Measurements from ENCODE around the gene MTF2. TPM values are rescaled to one million over a fixed set of nuclear protein-coding genes. Genes with fewer than 3 reads are reported as not detected.

Gene MTF2
- total and polyA plus RNA-seq, 9 of the 15 experiments (the other 6 are each of a cell fraction or from before 2014, with no cell fraction given): 29.3 to 124 (median 57.7) TPM

- TF ChIP-seq, protein P1, sequence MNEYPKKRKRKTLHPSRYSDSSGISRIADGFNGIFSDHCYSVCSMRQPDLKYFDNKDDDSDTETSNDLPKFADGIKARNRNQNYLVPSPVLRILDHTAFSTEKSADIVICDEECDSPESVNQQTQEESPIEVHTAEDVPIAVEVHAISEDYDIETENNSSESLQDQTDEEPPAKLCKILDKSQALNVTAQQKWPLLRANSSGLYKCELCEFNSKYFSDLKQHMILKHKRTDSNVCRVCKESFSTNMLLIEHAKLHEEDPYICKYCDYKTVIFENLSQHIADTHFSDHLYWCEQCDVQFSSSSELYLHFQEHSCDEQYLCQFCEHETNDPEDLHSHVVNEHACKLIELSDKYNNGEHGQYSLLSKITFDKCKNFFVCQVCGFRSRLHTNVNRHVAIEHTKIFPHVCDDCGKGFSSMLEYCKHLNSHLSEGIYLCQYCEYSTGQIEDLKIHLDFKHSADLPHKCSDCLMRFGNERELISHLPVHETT (CRISPR knock-in tag; conservative IDR thresholded peaks at IDR 0.05 in 1 of 2, IDR thresholded peaks at IDR 0.05 in 1 of 2): no peak
- peak; percentile 22; the same call in 1 of the 2 replicates for TF ChIP-seq POLR2H (tag; IDR thresholded peaks at IDR 0.05; ENCODE audit: low read depth)
- no peak for TF ChIP-seq KLF13 (tag; IDR thresholded peaks at IDR 0.05; ENCODE audit: borderline replicate concordance, low read depth)
- no peak for TF ChIP-seq CCAR2 (IDR thresholded peaks at IDR 0.05; ENCODE audit: low read depth, low read length)
- TF ChIP-seq, protein P2, sequence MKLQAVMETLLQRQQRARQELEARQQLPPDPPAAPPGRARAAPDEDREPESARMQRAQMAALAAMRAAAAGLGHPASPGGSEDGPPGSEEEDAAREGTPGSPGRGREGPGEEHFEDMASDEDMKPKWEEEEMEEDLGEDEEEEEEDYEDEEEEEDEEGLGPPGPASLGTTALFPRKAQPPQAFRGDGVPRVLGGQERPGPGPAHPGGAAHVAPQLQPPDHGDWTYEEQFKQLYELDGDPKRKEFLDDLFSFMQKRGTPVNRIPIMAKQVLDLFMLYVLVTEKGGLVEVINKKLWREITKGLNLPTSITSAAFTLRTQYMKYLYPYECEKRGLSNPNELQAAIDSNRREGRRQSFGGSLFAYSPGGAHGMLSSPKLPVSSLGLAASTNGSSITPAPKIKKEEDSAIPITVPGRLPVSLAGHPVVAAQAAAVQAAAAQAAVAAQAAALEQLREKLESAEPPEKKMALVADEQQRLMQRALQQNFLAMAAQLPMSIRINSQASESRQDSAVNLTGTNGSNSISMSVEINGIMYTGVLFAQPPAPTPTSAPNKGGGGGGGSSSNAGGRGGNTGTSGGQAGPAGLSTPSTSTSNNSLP (IDR thresholded peaks at IDR 0.05; ENCODE audit: borderline replicate concordance, low read depth, low read length): 0 out of 2 replicates have a peak, but pooled peaks have one; percentile 62
- no peak for TF ChIP-seq ZNF224 (CRISPR knock-in tag; IDR thresholded peaks at IDR 0.05)
- TF ChIP-seq, protein P3, sequence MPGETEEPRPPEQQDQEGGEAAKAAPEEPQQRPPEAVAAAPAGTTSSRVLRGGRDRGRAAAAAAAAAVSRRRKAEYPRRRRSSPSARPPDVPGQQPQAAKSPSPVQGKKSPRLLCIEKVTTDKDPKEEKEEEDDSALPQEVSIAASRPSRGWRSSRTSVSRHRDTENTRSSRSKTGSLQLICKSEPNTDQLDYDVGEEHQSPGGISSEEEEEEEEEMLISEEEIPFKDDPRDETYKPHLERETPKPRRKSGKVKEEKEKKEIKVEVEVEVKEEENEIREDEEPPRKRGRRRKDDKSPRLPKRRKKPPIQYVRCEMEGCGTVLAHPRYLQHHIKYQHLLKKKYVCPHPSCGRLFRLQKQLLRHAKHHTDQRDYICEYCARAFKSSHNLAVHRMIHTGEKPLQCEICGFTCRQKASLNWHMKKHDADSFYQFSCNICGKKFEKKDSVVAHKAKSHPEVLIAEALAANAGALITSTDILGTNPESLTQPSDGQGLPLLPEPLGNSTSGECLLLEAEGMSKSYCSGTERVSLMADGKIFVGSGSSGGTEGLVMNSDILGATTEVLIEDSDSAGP (CRISPR knock-in tag; IDR thresholded peaks at IDR 0.05): no peak
- TF ChIP-seq RBFOX2 (IDR thresholded peaks at IDR 0.05; ENCODE audit: low read depth, low read length): 0 out of 2 replicates have a peak, but pooled peaks have one; percentile 21
- TF ChIP-seq ZNF589 (CRISPR knock-in tag; IDR thresholded peaks at IDR 0.05; ENCODE audit: low read depth): no peak
- TF ChIP-seq SP1 (CRISPR knock-in tag; IDR thresholded peaks at IDR 0.05): no peak
Measured at GRCh38 chr1:93080179-93080823, 1.2 kb downstream of the MTF2 start (continued).

Data from K562 (cell line).